CD4-positive, alpha-beta T cell treated with Interleukin-4 for 4 hours (primary cell): Measurements from ENCODE around the gene RIPPLY3.

Experiments used
- DNase-seq: peaks from one replicate; pipeline ENCODE4 v3.0.0-alpha.2; 2020

The RIPPLY3 gene

DNA sequence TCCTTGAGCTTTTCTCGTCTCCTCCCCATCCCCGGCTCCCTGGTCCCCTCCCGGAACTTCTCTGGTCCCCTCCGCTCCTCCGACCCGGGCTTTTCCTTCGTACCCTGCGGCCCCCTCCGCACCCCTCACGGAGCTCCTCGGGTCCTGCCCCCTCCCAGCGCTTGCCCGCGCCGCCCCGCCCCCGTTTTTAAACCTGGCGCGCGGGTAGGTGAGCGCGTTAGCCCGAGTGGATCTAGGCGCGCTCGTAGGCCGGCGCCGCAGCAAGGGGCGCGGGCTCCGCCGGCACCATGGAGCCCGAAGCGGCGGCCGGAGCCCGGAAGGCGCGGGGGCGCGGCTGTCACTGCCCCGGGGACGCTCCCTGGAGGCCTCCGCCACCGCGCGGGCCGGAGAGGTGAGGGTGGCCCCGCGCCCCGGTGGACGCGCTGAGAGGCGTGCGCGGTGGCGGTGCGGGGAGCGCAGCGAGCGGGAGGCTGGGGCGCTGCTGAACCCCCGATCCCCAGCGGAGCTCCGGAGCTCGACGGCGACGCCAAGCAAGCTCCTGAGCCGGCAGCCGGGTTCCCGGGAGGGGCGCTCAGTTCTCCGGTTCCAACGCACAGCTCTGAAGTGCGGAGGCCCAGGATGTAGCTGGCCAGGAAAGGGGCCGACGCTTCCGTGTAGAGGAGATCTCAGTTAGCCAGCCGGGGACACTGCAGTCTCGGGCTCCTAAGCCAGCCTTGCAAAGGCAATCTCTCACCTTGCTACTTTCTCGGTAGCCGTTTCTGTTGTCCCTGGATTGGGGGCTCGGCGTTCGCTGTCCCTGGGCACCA lies at the start of gene RIPPLY3:
RIPPLY3 (plus strand) TSS at position 217 of the 806 bp plus-strand sequence; CDS start at position 288, 71 bp downstream.
- no peak for DNase-seq

DNA sequence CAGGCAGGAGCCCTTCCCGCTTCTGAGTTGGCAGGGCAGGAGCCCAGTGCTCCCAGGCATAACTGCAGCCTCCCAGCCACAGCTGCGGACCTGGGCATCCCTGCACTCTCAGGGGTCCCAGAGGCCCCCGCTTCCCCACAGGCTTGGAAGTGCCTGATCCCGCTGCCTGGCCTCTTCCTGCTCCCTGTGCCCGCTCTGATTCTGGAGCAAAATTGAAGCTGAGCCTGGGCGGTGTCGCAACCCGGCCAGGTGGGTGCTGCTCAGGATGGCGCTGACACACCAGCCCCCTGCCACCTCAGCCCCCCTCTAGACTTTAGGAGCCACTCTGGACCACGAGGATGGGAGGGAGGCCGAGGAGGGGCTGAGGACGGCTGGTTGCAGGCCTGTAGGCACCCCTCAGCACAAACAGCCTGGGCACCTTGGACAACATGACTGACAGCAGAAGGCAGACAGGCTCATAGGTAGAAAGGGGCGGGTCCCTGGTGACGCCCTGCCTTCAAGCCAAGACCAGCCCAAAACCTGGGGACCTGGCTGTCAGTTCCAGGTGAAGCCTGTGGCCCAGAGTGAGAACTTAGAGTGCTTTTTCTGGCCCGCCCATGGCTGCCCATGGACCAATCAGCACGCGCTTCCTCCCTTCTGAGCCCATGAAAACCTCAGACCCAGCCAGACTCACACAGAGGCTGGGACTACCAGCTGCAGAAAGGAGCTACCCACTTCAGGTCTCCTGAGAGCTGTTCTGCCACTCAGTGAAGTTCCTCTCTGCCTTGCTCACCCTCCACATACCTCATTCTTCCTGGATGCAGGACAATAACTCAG lies 47.3 kb upstream of the RIPPLY3 start:
- no peak for DNase-seq

- no peak for DNase-seq
Observed at GRCh38 chr21:36960676-36961284, 45.7 kb upstream of the RIPPLY3 start.

DNA sequence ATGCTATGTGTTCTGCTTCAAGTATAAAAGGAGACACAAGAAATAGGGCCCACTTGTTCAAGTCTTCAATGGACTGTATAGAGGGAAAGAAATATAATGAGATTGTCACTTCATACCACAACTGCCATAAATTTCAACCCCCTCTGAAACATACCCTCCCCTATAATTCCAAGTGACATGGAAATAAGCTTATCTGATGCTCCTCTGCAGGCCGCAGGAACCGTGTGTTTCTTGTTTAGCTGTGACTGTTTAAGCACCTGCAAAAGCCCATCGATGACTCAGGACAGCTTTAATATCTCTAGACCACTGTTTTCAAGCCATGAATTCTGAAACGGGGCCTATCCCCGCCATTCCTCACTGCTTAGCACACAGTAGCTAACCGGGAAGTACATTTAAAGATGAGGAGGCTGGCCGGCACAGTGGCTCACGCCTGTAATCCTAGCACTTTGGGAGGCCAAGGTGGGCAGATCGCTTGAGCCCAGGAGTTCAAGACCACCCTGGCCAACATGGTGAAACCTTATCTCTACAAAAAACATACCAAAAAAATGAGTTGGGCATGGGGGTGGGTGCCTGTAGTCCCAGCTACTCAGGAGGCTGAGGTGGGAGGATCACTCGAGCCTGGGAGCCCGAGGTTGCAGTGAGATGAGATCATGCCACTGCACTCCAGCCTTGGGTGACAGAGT lies 44.3 kb upstream of the RIPPLY3 start:
- no peak for DNase-seq

DNA sequence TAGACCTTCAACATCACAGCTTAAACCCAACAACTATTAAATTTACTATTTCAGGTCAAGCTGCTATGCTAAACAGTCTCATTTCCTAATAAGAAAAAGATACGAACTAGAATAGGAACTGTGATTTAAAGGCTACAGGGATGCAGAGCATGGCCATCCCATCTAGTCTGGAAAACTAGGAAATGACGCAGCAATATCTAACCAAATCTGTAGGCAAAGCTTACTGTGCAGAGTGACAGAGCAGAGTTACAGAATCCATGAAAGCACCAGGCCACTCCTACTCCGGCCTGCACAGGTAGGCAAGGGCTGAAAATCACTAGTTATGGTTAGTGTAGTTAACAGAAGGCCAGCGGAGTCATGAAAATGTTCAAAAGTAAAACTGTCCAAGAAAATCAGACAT lies 42.1 kb upstream of the RIPPLY3 start:
- DNase-seq, result no peak

DNA sequence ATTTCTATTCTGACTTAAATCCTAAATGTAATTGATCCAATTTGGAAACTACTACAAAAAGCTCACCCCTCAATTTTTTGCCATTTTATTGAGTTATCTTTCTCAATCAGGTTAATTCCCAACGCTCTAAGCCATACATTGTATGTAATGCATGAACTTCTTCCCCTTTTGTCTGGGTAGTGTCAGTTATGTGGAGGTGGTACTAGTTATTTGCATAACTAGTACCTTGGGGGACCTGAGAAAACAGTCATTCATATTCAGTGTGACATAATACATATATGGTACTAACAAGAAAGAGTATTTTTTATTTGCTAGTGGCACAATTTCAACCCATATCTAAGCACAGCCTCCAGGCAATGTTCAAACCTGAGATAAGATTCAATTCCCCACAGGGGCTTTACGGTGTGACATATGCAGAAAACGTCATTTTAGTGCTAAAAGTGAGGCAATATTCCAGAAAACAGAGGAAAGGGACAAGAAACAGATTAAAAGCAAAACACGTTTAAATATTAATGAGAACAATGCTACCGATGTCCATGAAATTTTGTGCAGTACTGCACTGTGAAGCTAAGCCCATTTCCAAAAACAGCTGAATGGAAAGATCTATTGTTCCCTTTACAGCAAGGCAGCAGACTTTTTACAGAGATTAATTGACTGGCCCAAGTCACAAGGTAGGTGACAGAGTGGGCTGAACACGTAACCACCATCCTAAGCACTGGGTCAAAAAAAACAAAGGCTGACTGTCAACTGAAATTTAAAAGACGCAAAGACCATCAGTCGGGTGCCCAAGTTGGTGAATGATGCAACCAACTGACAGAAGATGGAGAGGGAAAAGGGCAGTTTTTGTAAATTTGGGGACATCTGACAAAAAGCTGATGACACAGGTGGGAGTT lies 41.4 kb upstream of the RIPPLY3 start:
- no peak for DNase-seq

DNA sequence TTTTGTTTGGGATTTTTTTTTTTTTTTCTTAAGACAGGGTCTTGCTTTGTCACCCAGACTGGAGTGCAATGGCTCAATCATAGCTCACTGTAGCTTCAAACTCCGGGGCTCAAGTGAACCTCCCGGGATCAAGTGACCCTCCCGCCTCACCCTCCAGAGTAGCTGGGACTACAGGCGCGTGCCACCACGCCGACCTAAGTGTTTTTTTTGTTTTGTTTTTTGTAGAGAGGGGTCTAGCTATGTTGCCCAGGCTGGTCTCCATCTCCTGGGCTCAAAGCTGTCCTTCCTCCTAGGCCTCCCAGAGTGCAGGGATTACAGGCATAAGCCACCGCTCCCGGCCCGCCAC lies 40.8 kb upstream of the RIPPLY3 start:
- no peak for DNase-seq

- peak; percentile 74 for DNase-seq
Observed at GRCh38 chr21:36966066-36966820, 40.3 kb upstream of the RIPPLY3 start, which contains the start of gene HLCS. Gene HLCS, minus strand, starts transcription at chr21:36966669. Its CDS starts 31 bp downstream, at chr21:36966638.

DNA sequence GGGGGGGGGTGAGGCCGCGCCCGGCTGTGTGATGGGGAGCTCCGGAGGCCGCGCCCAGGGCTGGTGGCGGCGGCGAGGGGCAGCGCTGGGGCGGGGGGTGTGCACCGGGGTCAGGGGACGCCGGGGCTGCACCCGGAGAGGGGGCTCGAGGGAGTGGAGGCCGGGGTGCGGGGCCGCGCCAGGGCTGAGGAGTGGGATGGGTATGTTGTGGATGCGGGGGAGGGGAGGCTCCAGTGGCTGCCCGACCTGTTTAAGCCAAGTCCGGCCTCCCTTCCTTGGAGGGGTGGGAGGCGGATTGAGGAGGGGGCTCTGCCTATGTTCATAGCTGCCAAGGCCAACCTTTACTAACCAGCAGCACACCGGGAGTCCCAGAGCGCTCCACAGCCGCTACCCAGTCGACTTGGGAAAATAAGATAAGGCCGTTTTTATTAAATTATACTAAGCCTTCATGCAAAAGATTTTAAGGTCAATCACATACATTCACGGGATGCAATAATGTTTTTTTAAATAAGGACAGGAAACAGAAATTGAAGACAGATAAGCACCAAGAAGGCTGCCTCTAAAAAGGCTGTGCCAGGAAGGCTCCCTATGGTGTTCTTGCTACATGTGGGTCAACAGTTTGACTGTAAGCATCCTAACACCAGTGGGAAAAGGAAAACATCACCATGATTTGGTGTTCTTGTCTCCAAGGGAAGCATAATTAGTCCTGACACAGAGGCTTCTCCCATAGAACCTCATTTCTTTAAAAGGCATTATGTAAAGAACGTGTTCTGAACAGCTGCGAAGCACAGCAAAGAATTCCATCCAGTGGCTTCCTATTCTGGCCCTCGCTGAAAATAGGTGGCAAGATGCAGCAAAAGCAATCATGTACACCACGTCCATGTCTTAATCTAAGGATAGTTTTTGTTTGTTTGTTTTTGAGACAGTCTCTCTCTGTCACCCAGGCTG lies 39.4 kb upstream of the RIPPLY3 start:
- DNase-seq, result no peak

- DNase-seq, result no peak
Observed at GRCh38 chr21:36968414-36968813, 38.1 kb upstream of the RIPPLY3 start.

GRCh38 chr21:36968976-36969375 lies 37.5 kb upstream of the RIPPLY3 start:
- DNase-seq, result no peak

- DNase-seq, result no peak
Observed at GRCh38 chr21:36973986-36974850, 32.3 kb upstream of the RIPPLY3 start.

- DNase-seq, result no peak
Observed at GRCh38 chr21:36974851-36975192, 31.7 kb upstream of the RIPPLY3 start.

- no peak for DNase-seq
Observed at GRCh38 chr21:36976228-36976861, 30.2 kb upstream of the RIPPLY3 start.

DNA sequence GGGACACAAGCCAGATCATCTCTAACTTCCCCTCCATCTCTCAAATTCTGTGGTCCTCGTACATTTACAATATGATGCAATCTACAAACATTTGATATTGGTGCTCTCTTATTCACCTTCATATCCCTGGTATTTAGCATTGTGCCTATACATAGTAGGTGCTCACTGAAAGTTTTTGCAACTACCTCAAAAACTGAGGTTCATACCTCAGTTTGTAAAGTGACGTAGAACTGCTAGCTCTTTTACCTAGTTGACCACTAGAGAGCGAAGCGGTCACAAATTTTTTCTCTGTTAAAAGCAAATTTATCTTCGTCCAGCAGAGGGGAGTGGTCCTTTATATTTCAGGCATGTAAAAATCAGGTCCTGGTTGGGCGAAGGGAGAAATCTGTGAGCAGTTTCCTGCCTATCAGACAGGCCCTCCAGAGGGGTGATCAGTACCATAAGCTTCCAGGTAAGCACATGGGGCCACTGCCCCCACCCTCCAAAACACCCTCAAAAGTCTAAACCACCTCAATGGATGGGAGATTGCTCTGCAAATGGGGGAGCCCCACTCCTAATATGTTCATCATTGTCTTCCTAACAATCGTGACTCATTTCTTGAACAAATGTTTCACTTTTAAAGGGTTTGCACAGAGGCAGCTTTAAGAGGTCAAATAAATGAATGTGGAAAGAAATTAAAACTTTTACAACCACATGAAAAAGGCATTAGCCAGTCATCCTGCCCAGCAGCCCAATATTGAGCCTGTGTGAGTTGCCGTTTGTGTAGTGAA lies 29.4 kb upstream of the RIPPLY3 start:
- peak; percentile 63 for DNase-seq

DNA sequence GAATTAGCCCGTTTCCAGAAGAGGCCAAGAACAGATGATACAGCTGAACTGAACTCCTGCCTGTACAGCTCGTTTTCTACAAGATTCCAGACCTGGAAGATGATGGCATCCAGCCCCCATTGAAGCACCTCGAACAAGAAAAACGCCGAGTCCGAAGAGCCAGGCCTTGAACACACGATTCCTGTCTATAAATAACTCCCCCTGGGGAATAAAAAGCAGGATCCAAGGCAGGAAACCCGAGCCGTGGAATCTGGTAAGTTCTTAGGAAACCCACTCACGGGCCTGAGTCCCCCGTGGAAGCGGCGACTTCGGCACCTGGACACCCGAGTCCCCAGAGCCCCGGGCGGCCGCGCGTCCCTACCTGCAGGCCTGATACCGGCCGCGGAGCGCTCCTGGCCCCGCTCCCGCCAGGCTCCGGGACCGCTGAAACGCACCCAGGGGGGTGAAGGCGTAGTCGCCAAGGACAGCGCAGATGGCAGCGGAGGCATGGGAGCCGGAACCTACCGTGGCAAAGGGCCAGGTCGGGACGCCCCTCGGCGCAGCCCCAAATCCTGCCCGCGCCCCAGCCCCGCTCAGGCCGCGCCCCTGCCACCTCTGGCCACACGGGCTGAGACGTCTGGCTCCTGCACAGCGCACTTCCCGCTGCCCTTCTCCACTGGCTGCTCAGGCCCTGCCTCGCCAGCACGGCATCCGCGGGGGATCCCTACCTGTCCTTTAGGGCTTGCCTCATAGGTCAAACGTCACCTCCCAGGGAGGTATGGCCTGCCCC lies 26.0 kb upstream of the RIPPLY3 start:
- no peak for DNase-seq

DNA sequence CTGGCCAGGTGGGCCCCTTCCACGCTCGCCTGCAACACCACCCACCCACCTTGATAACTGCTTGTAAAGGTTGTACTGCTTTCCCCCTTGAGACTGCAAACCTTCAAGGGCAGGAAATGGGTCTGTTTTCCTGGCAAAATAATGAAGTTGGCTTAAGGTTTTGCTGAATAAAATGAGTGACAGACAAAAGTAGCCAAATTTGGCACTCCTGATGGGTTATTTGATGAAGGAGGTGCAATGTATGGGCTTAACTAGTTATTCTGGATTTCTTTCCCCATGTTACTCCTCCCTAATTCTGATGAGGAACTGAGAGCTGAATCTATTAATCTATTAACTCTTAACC lies 25.5 kb upstream of the RIPPLY3 start:
- no peak for DNase-seq
